H1 (cell line): Measurements from ENCODE around the gene TLR4. TPM values are rescaled to one million over a fixed set of nuclear protein-coding genes. Genes with fewer than 3 reads are reported as not detected.

Experiments
- ASH2L ChIP-seq: fragments of 200-600, 300-600 bp; sonication (generic); IDR thresholded peaks from one replicate; pipeline ENCODE4 v1.7.1; 2017; ENCODE audit warnings: low read length
- BACH1 ChIP-seq: IDR thresholded peaks from 2 replicates; pipeline ENCODE4 v1.6.1; 2012; ENCODE audit warnings: low read length, improper control_type of control experiment
- BRCA1 ChIP-seq: IDR thresholded peaks from 2 replicates; pipeline ENCODE4 v1.6.1; 2012; ENCODE audit warnings: low read depth, low read length, improper control_type of control experiment
- CEBPB ChIP-seq: IDR thresholded peaks from 2 replicates; pipeline ENCODE4 v1.6.1; 2012; ENCODE audit warnings: low read depth, low read length
- CREB1 ChIP-seq: IDR thresholded peaks from 2 replicates; pipeline ENCODE4 v1.6.1; 2012; ENCODE audit warnings: inconsistent platforms
- KDM5A ChIP-seq: fragments of 200-600 bp; IDR thresholded peaks from 2 replicates; pipeline ENCODE4 v1.7.1; 2012; ENCODE audit warnings: mild to moderate bottlenecking, low read length, inconsistent platforms, mixed read lengths
- SIRT6 ChIP-seq: IDR thresholded peaks from one replicate; pipeline ENCODE4 v1.7.1; 2012; ENCODE audit warnings: low read length, inconsistent platforms
- SIX5 ChIP-seq: IDR thresholded peaks from 2 replicates; pipeline ENCODE4 v1.6.1; 2011; ENCODE audit warnings: mild to moderate bottlenecking, low read depth, low read length
- SP2 ChIP-seq: IDR thresholded peaks from 2 replicates; pipeline ENCODE4 v1.6.1; 2012; ENCODE audit warnings: mild to moderate bottlenecking, low read length, inconsistent platforms
- SRF ChIP-seq: IDR thresholded peaks from 2 replicates; pipeline ENCODE4 v1.6.1; 2011; ENCODE audit warnings: mild to moderate bottlenecking, low read depth, low read length, moderate library complexity
- TAF1 ChIP-seq: IDR thresholded peaks from 2 replicates; pipeline ENCODE4 v1.6.1; 2011; ENCODE audit warnings: mild to moderate bottlenecking, low read depth, low read length
- YY1 ChIP-seq: IDR thresholded peaks from 2 replicates; pipeline ENCODE4 v1.6.1; 2011; ENCODE audit warnings: low read depth, mild to moderate bottlenecking, low read length
- polyA plus RNA-seq, 7 experiments: library from polyadenylated mRNA; depleted of rRNA in 3 of 7; stranded (reverse) in 5 of 7; unstranded in 2 of 7; fragments of >200 nt in 5 of 7; fragments of 200-250 nt in 2 of 7; gene quantifications; 1 replicate in 5 of 7; 2 replicates in 1 of 7; 4 replicates in 1 of 7; pipeline versions ENCODE4 v1.2.1 to v1.2.3, GENCODE V29; 2011 to 2013; ENCODE audit warnings: missing spikeins in 2 of 7, mixed read lengths in 2 of 7
- total RNA-seq: library from RNA; stranded (reverse); fragmentation: NEBNext Ultra II Directional; extraction: Animal tissue kit (Norgen Biotek cat#: 25700); gene quantifications from 2 replicates; pipeline ENCODE4 v1.2.1, GENCODE V29; 2021
- TF ChIP-seq, protein P1 (sequence below): fragments of 300-600 bp; sonication (generic); IDR thresholded peaks from 2 replicates; pipeline ENCODE4 v1.7.1; 2012; ENCODE audit warnings: low read length, moderate library complexity, mild to moderate bottlenecking, inconsistent platforms; ENCODE audit not compliant: insufficient replicate concordance

The TLR4 gene
- total and polyA plus RNA-seq, 2 of the 8 experiments (the other 6 are each of a cell fraction or from before 2014, with no cell fraction given), result 0.02 to 0.17 TPM

DNA sequence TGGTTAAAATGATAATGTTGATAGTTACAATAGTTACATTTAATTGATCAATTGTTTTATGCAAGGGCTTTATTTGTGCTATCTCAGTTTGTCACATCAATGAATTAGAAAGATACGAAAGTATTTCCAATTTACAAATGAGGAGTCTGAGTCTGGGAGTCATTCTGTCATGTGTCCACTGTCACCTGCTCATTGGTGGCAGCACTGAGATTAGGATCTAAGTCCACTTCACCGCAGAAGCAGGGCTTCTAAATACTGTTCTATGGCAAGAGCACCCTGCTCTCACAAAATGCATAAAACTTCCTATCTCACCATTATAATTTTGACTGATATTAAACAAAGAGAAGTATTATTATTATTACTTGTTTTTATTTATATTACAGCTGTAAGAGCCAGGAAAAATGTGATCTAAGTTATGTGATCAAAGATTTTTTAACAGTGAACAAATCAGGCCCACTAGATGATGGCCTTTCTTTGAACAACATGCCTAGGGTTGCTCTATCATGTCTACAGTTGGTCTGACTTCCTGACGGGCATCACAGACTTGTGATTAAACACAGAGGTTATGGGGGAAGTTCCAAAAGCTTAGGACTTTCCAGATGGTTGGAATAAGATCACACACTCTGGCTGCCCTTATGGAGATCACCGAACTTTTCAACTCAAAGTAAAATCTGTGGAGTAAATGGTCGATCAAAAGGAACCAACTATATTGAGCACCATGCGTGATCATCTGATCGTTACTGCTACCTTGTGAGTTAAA is 15.1 kb downstream of the TLR4 start (continued):
- TF ChIP-seq, protein P1, sequence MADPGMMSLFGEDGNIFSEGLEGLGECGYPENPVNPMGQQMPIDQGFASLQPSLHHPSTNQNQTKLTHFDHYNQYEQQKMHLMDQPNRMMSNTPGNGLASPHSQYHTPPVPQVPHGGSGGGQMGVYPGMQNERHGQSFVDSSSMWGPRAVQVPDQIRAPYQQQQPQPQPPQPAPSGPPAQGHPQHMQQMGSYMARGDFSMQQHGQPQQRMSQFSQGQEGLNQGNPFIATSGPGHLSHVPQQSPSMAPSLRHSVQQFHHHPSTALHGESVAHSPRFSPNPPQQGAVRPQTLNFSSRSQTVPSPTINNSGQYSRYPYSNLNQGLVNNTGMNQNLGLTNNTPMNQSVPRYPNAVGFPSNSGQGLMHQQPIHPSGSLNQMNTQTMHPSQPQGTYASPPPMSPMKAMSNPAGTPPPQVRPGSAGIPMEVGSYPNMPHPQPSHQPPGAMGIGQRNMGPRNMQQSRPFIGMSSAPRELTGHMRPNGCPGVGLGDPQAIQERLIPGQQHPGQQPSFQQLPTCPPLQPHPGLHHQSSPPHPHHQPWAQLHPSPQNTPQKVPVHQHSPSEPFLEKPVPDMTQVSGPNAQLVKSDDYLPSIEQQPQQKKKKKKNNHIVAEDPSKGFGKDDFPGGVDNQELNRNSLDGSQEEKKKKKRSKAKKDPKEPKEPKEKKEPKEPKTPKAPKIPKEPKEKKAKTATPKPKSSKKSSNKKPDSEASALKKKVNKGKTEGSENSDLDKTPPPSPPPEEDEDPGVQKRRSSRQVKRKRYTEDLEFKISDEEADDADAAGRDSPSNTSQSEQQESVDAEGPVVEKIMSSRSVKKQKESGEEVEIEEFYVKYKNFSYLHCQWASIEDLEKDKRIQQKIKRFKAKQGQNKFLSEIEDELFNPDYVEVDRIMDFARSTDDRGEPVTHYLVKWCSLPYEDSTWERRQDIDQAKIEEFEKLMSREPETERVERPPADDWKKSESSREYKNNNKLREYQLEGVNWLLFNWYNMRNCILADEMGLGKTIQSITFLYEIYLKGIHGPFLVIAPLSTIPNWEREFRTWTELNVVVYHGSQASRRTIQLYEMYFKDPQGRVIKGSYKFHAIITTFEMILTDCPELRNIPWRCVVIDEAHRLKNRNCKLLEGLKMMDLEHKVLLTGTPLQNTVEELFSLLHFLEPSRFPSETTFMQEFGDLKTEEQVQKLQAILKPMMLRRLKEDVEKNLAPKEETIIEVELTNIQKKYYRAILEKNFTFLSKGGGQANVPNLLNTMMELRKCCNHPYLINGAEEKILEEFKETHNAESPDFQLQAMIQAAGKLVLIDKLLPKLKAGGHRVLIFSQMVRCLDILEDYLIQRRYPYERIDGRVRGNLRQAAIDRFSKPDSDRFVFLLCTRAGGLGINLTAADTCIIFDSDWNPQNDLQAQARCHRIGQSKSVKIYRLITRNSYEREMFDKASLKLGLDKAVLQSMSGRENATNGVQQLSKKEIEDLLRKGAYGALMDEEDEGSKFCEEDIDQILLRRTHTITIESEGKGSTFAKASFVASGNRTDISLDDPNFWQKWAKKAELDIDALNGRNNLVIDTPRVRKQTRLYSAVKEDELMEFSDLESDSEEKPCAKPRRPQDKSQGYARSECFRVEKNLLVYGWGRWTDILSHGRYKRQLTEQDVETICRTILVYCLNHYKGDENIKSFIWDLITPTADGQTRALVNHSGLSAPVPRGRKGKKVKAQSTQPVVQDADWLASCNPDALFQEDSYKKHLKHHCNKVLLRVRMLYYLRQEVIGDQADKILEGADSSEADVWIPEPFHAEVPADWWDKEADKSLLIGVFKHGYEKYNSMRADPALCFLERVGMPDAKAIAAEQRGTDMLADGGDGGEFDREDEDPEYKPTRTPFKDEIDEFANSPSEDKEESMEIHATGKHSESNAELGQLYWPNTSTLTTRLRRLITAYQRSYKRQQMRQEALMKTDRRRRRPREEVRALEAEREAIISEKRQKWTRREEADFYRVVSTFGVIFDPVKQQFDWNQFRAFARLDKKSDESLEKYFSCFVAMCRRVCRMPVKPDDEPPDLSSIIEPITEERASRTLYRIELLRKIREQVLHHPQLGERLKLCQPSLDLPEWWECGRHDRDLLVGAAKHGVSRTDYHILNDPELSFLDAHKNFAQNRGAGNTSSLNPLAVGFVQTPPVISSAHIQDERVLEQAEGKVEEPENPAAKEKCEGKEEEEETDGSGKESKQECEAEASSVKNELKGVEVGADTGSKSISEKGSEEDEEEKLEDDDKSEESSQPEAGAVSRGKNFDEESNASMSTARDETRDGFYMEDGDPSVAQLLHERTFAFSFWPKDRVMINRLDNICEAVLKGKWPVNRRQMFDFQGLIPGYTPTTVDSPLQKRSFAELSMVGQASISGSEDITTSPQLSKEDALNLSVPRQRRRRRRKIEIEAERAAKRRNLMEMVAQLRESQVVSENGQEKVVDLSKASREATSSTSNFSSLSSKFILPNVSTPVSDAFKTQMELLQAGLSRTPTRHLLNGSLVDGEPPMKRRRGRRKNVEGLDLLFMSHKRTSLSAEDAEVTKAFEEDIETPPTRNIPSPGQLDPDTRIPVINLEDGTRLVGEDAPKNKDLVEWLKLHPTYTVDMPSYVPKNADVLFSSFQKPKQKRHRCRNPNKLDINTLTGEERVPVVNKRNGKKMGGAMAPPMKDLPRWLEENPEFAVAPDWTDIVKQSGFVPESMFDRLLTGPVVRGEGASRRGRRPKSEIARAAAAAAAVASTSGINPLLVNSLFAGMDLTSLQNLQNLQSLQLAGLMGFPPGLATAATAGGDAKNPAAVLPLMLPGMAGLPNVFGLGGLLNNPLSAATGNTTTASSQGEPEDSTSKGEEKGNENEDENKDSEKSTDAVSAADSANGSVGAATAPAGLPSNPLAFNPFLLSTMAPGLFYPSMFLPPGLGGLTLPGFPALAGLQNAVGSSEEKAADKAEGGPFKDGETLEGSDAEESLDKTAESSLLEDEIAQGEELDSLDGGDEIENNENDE, result no peak
- no peak for TF ChIP-seq SIX5
- TF ChIP-seq TAF1, result no peak
- no peak for TF ChIP-seq YY1
- TF ChIP-seq CEBPB, result no peak
- TF ChIP-seq BACH1, result no peak
- no peak for TF ChIP-seq KDM5A
- TF ChIP-seq SP2, result no peak
- TF ChIP-seq SIRT6, result no peak
- no peak for TF ChIP-seq SRF
- no peak for TF ChIP-seq ASH2L
- no peak for TF ChIP-seq BRCA1
- TF ChIP-seq CREB1, result no peak
